Spleen (tissue), 7 donors: Measurements from ENCODE around the gene ERICH2.

Experiments
- POLR2A ChIP-seq, 3 donors: fragments of 450-650 bp; IDR thresholded peaks; one replicate each; pipeline ENCODE4 v1.5.1; 2017; ENCODE audit warnings: antibody characterized with exemption in 3 of 3, mild to moderate bottlenecking in 1 of 3
- POLR2AphosphoS5 ChIP-seq, 3 donors: sonication (generic); formaldehyde crosslinking; IDR thresholded peaks; one replicate each; pipeline ENCODE4 v1.5.1; 2017; ENCODE audit warnings: antibody characterized with exemption in 3 of 3
- TF ChIP-seq, protein P1 (sequence below), 11 experiments: fragments of 200-600 bp in 7 of 11; fragments of 450-650 bp in 4 of 11; sonication (generic) in 4 of 11; IDR thresholded peaks in 8 of 11; conservative IDR thresholded peaks in 3 of 11; 1 replicate in 7 of 11; 2 replicates in 4 of 11; pipeline versions ENCODE4 v1.4.0 to v1.8.0; 2016 to 2021; ENCODE audit warnings: antibody characterized with exemption in 11 of 11, inconsistent platforms in 4 of 11, mild to moderate bottlenecking in 1 of 11
- donor health status: DM: no; HTN: no; CAD: no; lungs with moderate emphysema.
- donor health status: DM: no; HTN: no; CAD: no.
- donor health status: DM: no; HTN: no; CAD: no.

DNA sequence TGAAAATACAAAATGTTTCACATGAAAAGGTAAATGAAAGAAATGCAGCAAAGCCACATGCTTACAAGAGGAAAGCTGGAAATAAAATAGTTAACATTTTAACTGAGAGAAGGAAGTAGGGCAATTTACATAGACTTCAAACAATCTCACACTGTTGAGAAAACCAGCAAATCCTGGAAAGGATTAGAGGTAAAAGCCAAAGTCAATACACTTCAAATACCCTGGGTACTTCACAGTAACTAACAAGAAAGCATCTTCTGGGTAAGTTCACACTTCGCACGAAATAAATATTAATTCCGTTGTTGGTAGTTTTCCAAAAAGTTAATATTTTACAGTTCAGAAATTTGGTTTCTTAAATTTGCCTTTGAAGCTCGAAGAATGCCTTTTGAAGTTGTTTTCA, 3.5 kb upstream of the ERICH2 start:
- TF ChIP-seq POLR2A (IDR thresholded peaks at IDR 0.05): no peak
- no peak for TF ChIP-seq POLR2AphosphoS5 (IDR thresholded peaks at IDR 0.05)
- TF ChIP-seq, protein P1, sequence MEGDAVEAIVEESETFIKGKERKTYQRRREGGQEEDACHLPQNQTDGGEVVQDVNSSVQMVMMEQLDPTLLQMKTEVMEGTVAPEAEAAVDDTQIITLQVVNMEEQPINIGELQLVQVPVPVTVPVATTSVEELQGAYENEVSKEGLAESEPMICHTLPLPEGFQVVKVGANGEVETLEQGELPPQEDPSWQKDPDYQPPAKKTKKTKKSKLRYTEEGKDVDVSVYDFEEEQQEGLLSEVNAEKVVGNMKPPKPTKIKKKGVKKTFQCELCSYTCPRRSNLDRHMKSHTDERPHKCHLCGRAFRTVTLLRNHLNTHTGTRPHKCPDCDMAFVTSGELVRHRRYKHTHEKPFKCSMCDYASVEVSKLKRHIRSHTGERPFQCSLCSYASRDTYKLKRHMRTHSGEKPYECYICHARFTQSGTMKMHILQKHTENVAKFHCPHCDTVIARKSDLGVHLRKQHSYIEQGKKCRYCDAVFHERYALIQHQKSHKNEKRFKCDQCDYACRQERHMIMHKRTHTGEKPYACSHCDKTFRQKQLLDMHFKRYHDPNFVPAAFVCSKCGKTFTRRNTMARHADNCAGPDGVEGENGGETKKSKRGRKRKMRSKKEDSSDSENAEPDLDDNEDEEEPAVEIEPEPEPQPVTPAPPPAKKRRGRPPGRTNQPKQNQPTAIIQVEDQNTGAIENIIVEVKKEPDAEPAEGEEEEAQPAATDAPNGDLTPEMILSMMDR (IDR thresholded peaks at IDR 0.05 in 8 of 11, conservative IDR thresholded peaks at IDR 0.05 in 3 of 11): no peak
